ENCODE results near the gene DYRK1A.

GRCh38 chr21:37561506-37561905, 194.9 kb downstream of the DYRK1A start:
- TF ChIP-seq CTCF (IDR thresholded peaks at IDR 0.05; ENCODE audit: low read length) (no peak), EZH2 (optimal IDR thresholded peaks at IDR 0.05; ENCODE audit: low read depth, low read length) (no peak), EZH2phosphoT487 (IDR thresholded peaks at IDR 0.05; ENCODE audit: low read length) (no peak)

All from MM.1S (cell line).